GM23338 (cell line): ENCODE results near the gene KRT33B. TPM values are rescaled to one million over a fixed set of nuclear protein-coding genes. Genes with fewer than 3 reads are reported as not detected.

Source experiments
- ATAC-seq: fragments of 200-7000 bp; cut with Tn5 transposase; 3 replicates; pipeline ENCODE4 v1.9.1; 2020
- DNase-seq: peaks from one replicate; pipeline ENCODE4 v3.0.0-alpha.2; 2015; ENCODE audit warnings: low spot score
- H2AFZ ChIP-seq: fragments of 200-600 bp; sonication (generic); 2 replicates; pipeline ENCODE4 v1.8.0; 2016; ENCODE audit warnings: antibody characterized with exemption, mild to moderate bottlenecking, moderate library complexity
- H3F3A ChIP-seq: fragments of 200-600 bp; sonication (generic); replicated peaks from 2 replicates; pipeline ENCODE4 v1.8.0; 2017; ENCODE audit warnings: antibody characterized with exemption, mixed run types, low read depth
- H3K27ac ChIP-seq: fragments of 200-600 bp; sonication (generic); 2 replicates; pipeline ENCODE4 v1.6.1; 2016; ENCODE audit warnings: low read depth
- H3K27me3 ChIP-seq: fragments of 200-600 bp; sonication (generic); 2 replicates; pipeline ENCODE4 v1.8.0; 2016; ENCODE audit warnings: mild to moderate bottlenecking, mixed run types, moderate library complexity; ENCODE audit not compliant: insufficient read depth
- H3K36me3 ChIP-seq: fragments of 200-600 bp; sonication (generic); 2 replicates; pipeline ENCODE4 v1.8.0; 2016; ENCODE audit warnings: mild to moderate bottlenecking; ENCODE audit not compliant: insufficient read depth
- H3K4me1 ChIP-seq: fragments of 200-600 bp; sonication (generic); 2 replicates; pipeline ENCODE4 v1.8.0; 2016; ENCODE audit warnings: mild to moderate bottlenecking, moderate library complexity; ENCODE audit not compliant: insufficient read depth
- H3K4me2 ChIP-seq: fragments of 200-600 bp; sonication (generic); 2 replicates; pipeline ENCODE4 v1.7.1; 2017; ENCODE audit warnings: mixed run types
- H3K4me3 ChIP-seq: fragments of 200-600 bp; sonication (generic); 2 replicates; pipeline ENCODE4 v1.6.1; 2016; ENCODE audit warnings: mixed run types
- H3K79me2 ChIP-seq: fragments of 200-600 bp; sonication (generic); replicated peaks from 2 replicates; pipeline ENCODE4 v1.8.0; 2017; ENCODE audit warnings: mild to moderate bottlenecking; ENCODE audit not compliant: insufficient read depth
- H3K9me2 ChIP-seq: fragments of 200-600 bp; sonication (generic); 2 replicates; pipeline ENCODE4 v1.8.0; 2017; ENCODE audit not compliant: insufficient read depth
- H4K20me1 ChIP-seq: fragments of 200-600 bp; sonication (generic); replicated peaks from 2 replicates; pipeline ENCODE4 v1.8.0; 2017; ENCODE audit warnings: mild to moderate bottlenecking; ENCODE audit not compliant: insufficient read depth
- H3K27ac Mint-ChIP-seq: 2 replicates; pipeline ENCODE4 v1.8.0; 2020; ENCODE audit warnings: inconsistent platforms, mild to moderate bottlenecking, moderate library complexity, mixed read lengths
- H3K27me3 Mint-ChIP-seq: 3 replicates; pipeline ENCODE4 v1.8.0; 2022; ENCODE audit warnings: low read depth, mild to moderate bottlenecking, moderate library complexity, mixed read lengths, inconsistent platforms; ENCODE audit not compliant: insufficient read depth, poor library complexity
- H3K36me3 Mint-ChIP-seq: 3 replicates; pipeline ENCODE4 v1.8.0; 2021; ENCODE audit warnings: low read depth, mild to moderate bottlenecking, inconsistent platforms, moderate library complexity, mixed read lengths
- H3K4me1 Mint-ChIP-seq: 3 replicates; pipeline ENCODE4 v1.8.0; 2020; ENCODE audit warnings: mild to moderate bottlenecking, inconsistent platforms, mixed read lengths
- H3K4me3 Mint-ChIP-seq: 3 replicates; pipeline ENCODE4 v1.8.0; 2021; ENCODE audit warnings: moderate library complexity, mild to moderate bottlenecking, inconsistent platforms, mixed read lengths
- H3K9me3 Mint-ChIP-seq: 3 replicates; pipeline ENCODE4 v1.8.0; 2020; ENCODE audit warnings: moderate library complexity, mild to moderate bottlenecking, inconsistent platforms, mixed read lengths
- CREB1 ChIP-seq: fragments of 250-450 bp; sonication (Bioruptor Pico); IDR thresholded peaks from 2 replicates; pipeline ENCODE4 v1.5.0; 2020; ENCODE audit warnings: low read depth, mild to moderate bottlenecking, moderate library complexity
- CTCF ChIP-seq, 2 experiments: fragments of 200-600 bp in 1 of 2; sonication (generic) in 1 of 2; conservative IDR thresholded peaks; 2 replicates each; pipeline versions ENCODE4 v1.5.1 to v1.6.1; 2016 to 2017; ENCODE audit warnings: antibody characterized with exemption in 2 of 2, low read depth in 2 of 2, mild to moderate bottlenecking in 2 of 2, moderate library complexity in 1 of 2
- ETS1 ChIP-seq: IDR thresholded peaks from 2 replicates; pipeline ENCODE4 v1.6.1; 2016; ENCODE audit warnings: antibody characterized with exemption
- EZH2phosphoT487 ChIP-seq: fragments of 200-600 bp; sonication (generic); IDR thresholded peaks from one replicate; pipeline ENCODE4 v1.8.1; 2018; ENCODE audit warnings: antibody characterized with exemption; ENCODE audit not compliant: unreplicated experiment
- JUNB ChIP-seq: IDR thresholded peaks from one replicate; pipeline ENCODE4 v1.6.1; 2016; ENCODE audit warnings: antibody characterized with exemption; ENCODE audit not compliant: unreplicated experiment
- NANOG ChIP-seq: IDR thresholded peaks from 2 replicates; pipeline ENCODE4 v1.6.1; 2016; ENCODE audit warnings: antibody characterized with exemption, borderline replicate concordance
- POLR2AphosphoS5 ChIP-seq: IDR thresholded peaks from 2 replicates; pipeline ENCODE4 v1.6.1; 2016; ENCODE audit warnings: antibody characterized with exemption, low read depth
- REST ChIP-seq: IDR thresholded peaks from one replicate; pipeline ENCODE4 v1.6.1; 2018; ENCODE audit warnings: antibody characterized with exemption; ENCODE audit not compliant: unreplicated experiment
- ZNF114 ChIP-seq: fragments of 250-450 bp; sonication (Bioruptor Pico); IDR thresholded peaks from 2 replicates; pipeline ENCODE4 v1.5.0; 2020; ENCODE audit warnings: mild to moderate bottlenecking, moderate library complexity
- ZNF331 ChIP-seq: fragments of 250-450 bp; sonication (Bioruptor Pico); IDR thresholded peaks from 2 replicates; pipeline ENCODE4 v1.5.0; 2020; ENCODE audit warnings: low read depth, mild to moderate bottlenecking, moderate library complexity
- polyA plus RNA-seq: library from polyadenylated mRNA; unstranded; fragments of >200 nt; fragmentation: Nextera tagmentation; extraction: Ambion mirVana; gene quantifications from 2 replicates; pipeline ENCODE4 v1.2.1, GENCODE V29; 2016
- total RNA-seq: library from RNA; depleted of rRNA; stranded (reverse); fragments of >200 nt; shearing (Covaris generic); gene quantifications from 2 replicates; pipeline ENCODE4 v1.2.3, GENCODE V29; 2014

Gene KRT33B
- total and polyA plus RNA-seq, 2 experiments from 2014 or later: not detected

- TF ChIP-seq CREB1 (CRISPR knock-in tag): no peak
- TF ChIP-seq ETS1: no peak
Measured at GRCh38 chr17:41394254-41394996, 24.8 kb upstream of the KRT33B start (continued).

- Histone ChIP-seq H3K9me2 (peaks cover 7% of the 10 kb centered on the region), H3K4me1 (no peaks in the 10 kb centered on the region), H2AFZ (no peak overlapping the region), H3K79me2 (no peaks in the 10 kb centered on the region), H3K4me2 (no peak overlapping the region), H3F3A (no peaks in the 10 kb centered on the region), H3K4me3 (no peak overlapping the region), H4K20me1 (no peaks in the 10 kb centered on the region), H3K36me3 (no peaks in the 10 kb centered on the region), H3K27me3 (no peaks in the 10 kb centered on the region), H3K27ac (no peak overlapping the region)
- DNase-seq: no peak
- no peaks in the 10 kb centered on the region for H3K36me3 Mint-ChIP-seq
- no peaks in the 10 kb centered on the region for H3K27me3 Mint-ChIP-seq
- no peaks in the 10 kb centered on the region for H3K9me3 Mint-ChIP-seq
- no peak overlapping the region for H3K4me3 Mint-ChIP-seq
- H3K4me1 Mint-ChIP-seq: no peaks in the 10 kb centered on the region
- no peak overlapping the region for H3K27ac Mint-ChIP-seq
- no peak for ATAC-seq
- TF ChIP-seq EZH2phosphoT487 (no peak), ETS1 (no peak), NANOG (no peak), REST (no peak), JUNB (no peak), CREB1 (CRISPR knock-in tag) (no peak), POLR2AphosphoS5 (no peak), CTCF (conservative IDR thresholded peaks at IDR 0.05; ENCODE audit: low read depth in 2 of 2) (no peak), ZNF114 (CRISPR knock-in tag) (no peak), ZNF331 (CRISPR knock-in tag) (no peak)
Measured at GRCh38 chr17:41393826-41394225, 24.2 kb upstream of the KRT33B start.
